CD8-positive, alpha-beta memory T cell (primary cell): ENCODE measurements around the gene AGPAT1. TPM values are rescaled to one million over a fixed set of nuclear protein-coding genes. Genes with fewer than 3 reads are reported as not detected.
"Not testable (repeated sequence)": the region's sequence is repeated elsewhere in the genome, so short reads cannot be mapped to it uniquely, and the experiment has no call there.

Experiments
- CTCF ChIA-PET: fragments of 350-600 bp; sonication (Branson Sonifier 250); formaldehyde crosslinking; loops from one replicate; lab custom pipeline; 2021; ENCODE audit warnings: antibody characterized with exemption; lab: Charles Lee
- POLR2A ChIA-PET: fragments of 350-600 bp; sonication (Branson Sonifier 250); formaldehyde crosslinking; loops from one replicate; lab custom pipeline; 2021; ENCODE audit warnings: antibody characterized with exemption; lab: Charles Lee
- DNase-seq, 5 donors: peaks; one replicate each; pipeline versions ENCODE4 v3.0.0 to v3.0.0-alpha.2; 2020 to 2022; ENCODE audit warnings: mixed read lengths in 1 of 5
- H3K27ac ChIP-seq: one replicate; pipeline ENCODE4 v1.7.0; 2013; ENCODE audit warnings: low read depth, mild to moderate bottlenecking, low read length, moderate library complexity
- H3K27me3 ChIP-seq: 2 replicates; pipeline ENCODE4 v1.7.0; 2013; ENCODE audit warnings: low read length, mild to moderate bottlenecking; ENCODE audit not compliant: insufficient read depth, poor library complexity, severe bottlenecking
- H3K36me3 ChIP-seq: 2 replicates; pipeline ENCODE4 v1.7.0; 2013; ENCODE audit warnings: mild to moderate bottlenecking, low read length, moderate library complexity; ENCODE audit not compliant: insufficient read depth
- H3K4me1 ChIP-seq: 2 replicates; pipeline ENCODE4 v1.7.0; 2013; ENCODE audit warnings: mild to moderate bottlenecking, low read length, moderate library complexity; ENCODE audit not compliant: insufficient read depth
- H3K4me3 ChIP-seq: 2 replicates; pipeline ENCODE4 v1.7.0; 2013; ENCODE audit warnings: mild to moderate bottlenecking, low read length
- H3K9me3 ChIP-seq: 2 replicates; pipeline ENCODE4 v1.7.0; 2013; ENCODE audit warnings: mild to moderate bottlenecking, low read length
- H3K27ac Mint-ChIP-seq, 8 donors: one replicate each; pipeline ENCODE4 v1.8.0; 2020 to 2021; ENCODE audit warnings: mixed read lengths in 8 of 8, mild to moderate bottlenecking in 6 of 8, inconsistent platforms in 3 of 8, moderate library complexity in 3 of 8
- H3K27me3 Mint-ChIP-seq, 2 donors: one replicate each; pipeline ENCODE4 v1.8.0; 2020 to 2021; ENCODE audit warnings: mixed read lengths in 2 of 2, mild to moderate bottlenecking in 1 of 2, moderate library complexity in 1 of 2
- H3K36me3 Mint-ChIP-seq, 3 donors: one replicate each; pipeline ENCODE4 v1.8.0; 2020 to 2021; ENCODE audit warnings: mixed read lengths in 3 of 3, inconsistent platforms in 1 of 3, mild to moderate bottlenecking in 1 of 3
- H3K4me1 Mint-ChIP-seq, 3 donors: one replicate each; pipeline ENCODE4 v1.8.0; 2020 to 2021; ENCODE audit warnings: mixed read lengths in 3 of 3, inconsistent platforms in 1 of 3, mild to moderate bottlenecking in 1 of 3
- H3K4me3 Mint-ChIP-seq, 7 donors: one replicate each; pipeline ENCODE4 v1.8.0; 2020 to 2021; ENCODE audit warnings: mixed read lengths in 7 of 7, mild to moderate bottlenecking in 6 of 7, moderate library complexity in 4 of 7, inconsistent platforms in 2 of 7
- H3K9me3 Mint-ChIP-seq, 5 donors: one replicate each; pipeline ENCODE4 v1.8.0; 2020 to 2022; ENCODE audit warnings: mixed read lengths in 5 of 5, mild to moderate bottlenecking in 3 of 5, moderate library complexity in 2 of 5, inconsistent platforms in 1 of 5
- polyA plus RNA-seq: library from polyadenylated mRNA; unstranded; fragments of 300-500 nt; fragmentation: Illumina TruSeq; gene quantifications from one replicate; pipeline ENCODE4 v1.2.3, GENCODE V29; 2021
- total RNA-seq, 2 experiments: library from RNA; stranded (reverse); gene quantifications; one replicate each; pipeline ENCODE4 v1.2.3, GENCODE V29; 2021

AGPAT1 gene
- total and polyA plus RNA-seq, 3 experiments from 2014 or later = 23.5 to 42.6 (median 42.5) TPM

GRCh38 chr6:32187725-32188380, 12.0 kb upstream of the AGPAT1 start:
- POLR2A ChIA-PET = interaction anchor here (0.5 kb wide), 1 partner anchor 451 kb away, joined by 7 read pairs; no protein-coding TSS in a partner anchor
- CTCF ChIA-PET, H3K4me3 ChIP-seq, H3K9me3 Mint-ChIP-seq, H3K9me3 ChIP-seq, H3K27me3 ChIP-seq, H3K27ac ChIP-seq, H3K27me3 Mint-ChIP-seq: not testable (repeated sequence)
- Histone ChIP-seq H3K36me3 (peaks cover 35% of the 10 kb centered on the region), H3K4me1 (peaks cover 38% of the 10 kb centered on the region)
- Mint-ChIP-seq H3K36me3 (peaks cover 12 to 83% (median 20%) of the 10 kb centered on the region in 3 donors), H3K4me1 (peaks cover 37 to 64% (median 40%) of the 10 kb centered on the region in 3 donors), H3K27ac (peak overlapping the region; percentile 33 to 99 (median 96)), H3K4me3 (peak overlapping the region; percentile 49 to 97 (median 90))
- peak in 1 of 5 donors; percentile 34 for DNase-seq

- Histone ChIP-seq H3K4me1 (peaks cover 36% of the 10 kb centered on the region), H3K27me3 (no peaks in the 10 kb centered on the region), H3K9me3 (no peaks in the 10 kb centered on the region), H3K27ac (peak overlapping the region; percentile 38), H3K4me3 (no peak overlapping the region), H3K36me3 (peaks cover 35% of the 10 kb centered on the region)
- peaks cover 37 to 64% (median 39%) of the 10 kb centered on the region in 3 donors for H3K4me1 Mint-ChIP-seq
- H3K27me3 Mint-ChIP-seq = peaks cover 0 to 1% of the 10 kb centered on the region in 2 donors
- peak overlapping the region; percentile 84 to 99 (median 96) for H3K27ac Mint-ChIP-seq
- POLR2A ChIA-PET = no interaction called here
- CTCF ChIA-PET = no interaction called here
- DNase-seq = peak in 1 of 5 donors; percentile 43
- peaks cover 12 to 82% (median 20%) of the 10 kb centered on the region in 3 donors for H3K36me3 Mint-ChIP-seq
- peak overlapping the region; percentile 49 to 89 (median 71) for H3K4me3 Mint-ChIP-seq
- H3K9me3 Mint-ChIP-seq = no peaks in the 10 kb centered on the region
These were observed 11.3 kb upstream of the AGPAT1 start for GRCh38 chr6:32187009-32187709.

DNA sequence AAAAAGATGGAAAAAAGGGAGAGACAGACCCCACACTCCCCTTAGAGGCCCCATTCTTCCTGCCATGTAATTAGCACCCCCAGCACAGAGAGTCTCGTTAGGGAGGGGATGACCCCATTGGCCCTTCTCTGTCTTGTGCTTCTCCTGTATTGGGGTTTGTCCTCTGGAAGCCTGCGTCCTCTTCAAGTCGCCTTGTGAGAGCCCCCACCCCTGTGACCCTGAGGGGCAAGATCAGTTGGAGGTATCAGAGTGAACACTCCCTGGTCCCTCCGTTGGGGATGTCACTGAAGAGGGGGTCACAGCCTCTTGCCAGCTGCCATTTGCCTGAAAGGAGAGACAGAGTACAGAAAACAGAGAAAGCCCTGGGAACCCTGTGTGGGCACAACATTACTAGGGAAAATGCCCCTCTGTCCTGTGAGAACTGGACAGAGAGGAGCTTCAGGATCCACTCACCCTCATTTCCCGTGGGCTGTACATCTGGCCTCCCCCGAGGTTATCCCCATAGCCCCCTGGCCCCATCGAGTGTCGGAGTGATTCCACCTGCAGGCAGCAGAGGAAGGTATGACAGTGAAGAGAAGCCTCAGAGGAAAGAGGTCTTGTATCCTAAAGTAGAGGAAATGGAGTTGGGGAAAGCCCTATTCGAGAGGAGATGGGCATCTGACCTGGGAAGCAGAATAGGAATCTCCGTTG, 10.4 kb upstream of the AGPAT1 start:
- Histone ChIP-seq H3K4me1 (peaks cover 37% of the 10 kb centered on the region), H3K27ac (peak overlapping the region; percentile 38), H3K36me3 (peaks cover 33% of the 10 kb centered on the region)
- H3K9me3 Mint-ChIP-seq, H3K27me3 ChIP-seq, CTCF ChIA-PET, H3K9me3 ChIP-seq, H3K27me3 Mint-ChIP-seq, H3K4me3 ChIP-seq: not testable (repeated sequence)
- peak in 1 of 5 donors; percentile 40 for DNase-seq
- Mint-ChIP-seq H3K27ac (peak overlapping the region; percentile 84 to 99 (median 96)), H3K36me3 (peaks cover 9 to 81% (median 20%) of the 10 kb centered on the region in 3 donors), H3K4me1 (peaks cover 37 to 60% (median 41%) of the 10 kb centered on the region in 3 donors), H3K4me3 (peak overlapping the region; percentile 49 to 89 (median 71))
- POLR2A ChIA-PET = interaction anchor here (0.7 kb wide), 1 partner anchor 682 kb away, joined by 7 read pairs; no protein-coding TSS in a partner anchor

- POLR2A ChIA-PET = interaction anchor here (0.6 to 1.0 kb wide), 5 partner anchors 10 to 708 kb away, joined by 3 to 7 read pairs (median 6); no protein-coding TSS in a partner anchor
- H3K9me3 ChIP-seq, H3K9me3 Mint-ChIP-seq, CTCF ChIA-PET, H3K27me3 ChIP-seq, H3K4me3 ChIP-seq, H3K27me3 Mint-ChIP-seq: not testable (repeated sequence)
- Histone ChIP-seq H3K27ac (peak overlapping the region; percentile 31), H3K36me3 (peaks cover 30% of the 10 kb centered on the region), H3K4me1 (peaks cover 43% of the 10 kb centered on the region)
- Mint-ChIP-seq H3K27ac (peak overlapping the region; percentile 84 to 99 (median 96)), H3K4me1 (peaks cover 36 to 59% (median 47%) of the 10 kb centered on the region in 3 donors), H3K4me3 (peak overlapping the region in 6 of 7 donors; percentile 13 to 80 (median 45)), H3K36me3 (peaks cover 5 to 82% (median 22%) of the 10 kb centered on the region in 3 donors)
- peak in 4 of 5 donors; percentile 29 to 69 (median 54) for DNase-seq
These were observed 9.8 kb upstream of the AGPAT1 start for GRCh38 chr6:32185681-32186131.

- DNase-seq = peak in 1 of 5 donors; percentile 45
- Histone ChIP-seq H3K36me3 (peaks cover 30% of the 10 kb centered on the region), H3K4me3 (no peak within 1 kb of the TSS), H3K4me1 (peaks cover 55% of the 10 kb centered on the region), H3K9me3 (no peaks in the 10 kb centered on the region), H3K27ac (peak within 1 kb of the TSS; percentile 12), H3K27me3 (no peaks in the 10 kb centered on the region)
- ChIA-PET POLR2A (no interaction called here), CTCF (no interaction called here)
- Mint-ChIP-seq H3K9me3 (no peaks in the 10 kb centered on the region), H3K27ac (peak within 1 kb of the TSS in 6 of 8 donors; percentile 29 to 98 (median 67)), H3K4me3 (no peak within 1 kb of the TSS), H3K27me3 (peaks cover 0 to 1% of the 10 kb centered on the region in 2 donors), H3K36me3 (peaks cover 9 to 87% (median 29%) of the 10 kb centered on the region in 3 donors), H3K4me1 (peaks cover 45 to 67% (median 61%) of the 10 kb centered on the region in 3 donors)
These were observed 8.3 kb upstream of the AGPAT1 start, which contains the start of gene AGER for GRCh38 chr6:32184084-32184640. TSS of gene AGER (minus strand) at chr6:32184253. CDS start at chr6:32184222, 31 bp downstream.

DNA sequence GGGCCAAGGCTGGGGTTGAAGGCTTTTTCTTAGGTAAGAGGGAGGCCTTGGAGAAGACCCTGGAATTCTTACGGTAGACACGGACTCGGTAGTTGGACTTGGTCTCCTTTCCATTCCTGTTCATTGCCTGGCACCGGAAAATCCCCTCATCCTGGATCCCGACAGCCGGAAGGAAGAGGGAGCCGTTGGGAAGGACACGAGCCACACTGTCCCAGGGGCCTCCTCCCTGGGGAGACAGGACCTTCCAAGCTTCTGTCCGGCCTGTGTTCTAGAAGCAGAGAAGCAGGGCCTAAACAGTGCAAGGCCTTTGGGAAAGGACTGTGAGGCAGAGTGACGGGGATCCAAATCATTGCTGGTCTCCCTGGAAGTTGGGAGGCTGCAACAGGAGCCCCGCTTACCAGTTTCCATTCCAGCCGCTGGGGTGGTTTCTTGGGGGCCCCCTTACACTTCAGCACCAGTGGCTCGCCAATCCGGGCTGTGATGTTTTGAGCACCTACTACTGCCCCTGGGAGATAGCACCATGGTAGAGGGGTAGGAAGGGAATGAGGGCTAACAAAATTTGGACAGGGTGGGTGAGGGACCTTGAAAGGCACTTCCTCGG, 7.7 kb upstream of the AGPAT1 start:
- Mint-ChIP-seq H3K4me1 (peaks cover 45 to 67% (median 61%) of the 10 kb centered on the region in 3 donors), H3K9me3 (no peaks in the 10 kb centered on the region), H3K36me3 (peaks cover 9 to 87% (median 31%) of the 10 kb centered on the region in 3 donors), H3K4me3 (no peak overlapping the region), H3K27ac (peak overlapping the region in 3 of 8 donors; percentile 11 to 91 (median 20)), H3K27me3 (peaks cover 0 to 1% of the 10 kb centered on the region in 2 donors)
- Histone ChIP-seq H3K4me3 (no peak overlapping the region), H3K4me1 (peaks cover 53% of the 10 kb centered on the region), H3K27ac (peak overlapping the region; percentile 12), H3K27me3 (no peaks in the 10 kb centered on the region), H3K36me3 (peaks cover 30% of the 10 kb centered on the region), H3K9me3 (no peaks in the 10 kb centered on the region)
- peak in 1 of 5 donors; percentile 33 for DNase-seq
- POLR2A ChIA-PET = interaction anchor here (1.1 kb wide), 1 partner anchor 9 kb away, joined by 4 read pairs; the partner anchor contains the start of gene GPSM3
- CTCF ChIA-PET = interaction anchor here (1.0 kb wide), 1 partner anchor 12 kb away, joined by 4 read pairs; no protein-coding TSS in a partner anchor

GRCh38 chr6:32183030-32183429, 7.1 kb upstream of the AGPAT1 start:
- H3K4me1 Mint-ChIP-seq = peaks cover 44 to 66% (median 61%) of the 10 kb centered on the region in 3 donors
- H3K4me1 ChIP-seq = peaks cover 48% of the 10 kb centered on the region

More at GRCh38 chr6:32183030-32183429, 7.1 kb upstream of the AGPAT1 start:
- Mint-ChIP-seq H3K36me3 (peaks cover 9 to 83% (median 31%) of the 10 kb centered on the region in 3 donors), H3K27me3 (peaks cover 0 to 1% of the 10 kb centered on the region in 2 donors), H3K4me3 (no peak overlapping the region), H3K9me3 (no peaks in the 10 kb centered on the region), H3K27ac (peak overlapping the region in 2 of 8 donors; percentile 74 to 91)
- Histone ChIP-seq H3K27me3 (no peaks in the 10 kb centered on the region), H3K4me3 (no peak overlapping the region), H3K36me3 (peaks cover 30% of the 10 kb centered on the region), H3K9me3 (no peaks in the 10 kb centered on the region), H3K27ac (no peak overlapping the region)
- no peak for DNase-seq
- CTCF ChIA-PET = interaction anchor here (1.0 kb wide), 2 partner anchors 8 to 13 kb away, joined by 3 to 4 read pairs; no protein-coding TSS in a partner anchor
- POLR2A ChIA-PET = interaction anchor here (1.1 kb wide), 1 partner anchor 10 kb away, joined by 4 read pairs; the partner anchor contains the start of gene GPSM3
